ENCODE data around the gene ACTR3. TPM values are rescaled to one million over a fixed set of nuclear protein-coding genes. Genes with fewer than 3 reads are reported as not detected.

Gene ACTR3
- total RNA-seq, 1 donor from 2014 or later: 495 TPM

GRCh38 chr2:113926314-113926713, 36.4 kb downstream of the ACTR3 start:
- Mint-ChIP-seq H3K4me3 (ENCODE audit: unreplicated experiment) (no peak overlapping the region), H3K27ac (ENCODE audit: unreplicated experiment) (peak overlapping the region; percentile 12), H3K4me1 (ENCODE audit: low read depth, unreplicated experiment) (peaks cover 9% of the 10 kb centered on the region), H3K27me3 (ENCODE audit: low read depth, unreplicated experiment) (no peaks in the 10 kb centered on the region), H3K36me3 (ENCODE audit: low read depth, unreplicated experiment) (peaks cover 11% of the 10 kb centered on the region), H3K9me3 (ENCODE audit: unreplicated experiment) (no peaks in the 10 kb centered on the region)
- H3K4me3 ChIP-seq (ENCODE audit: insufficient read depth, low read depth, low read length): no peak overlapping the region
- no peak overlapping the region for H3K9ac ChIP-seq (ENCODE audit: low read length)
- H3K4me2 ChIP-seq (ENCODE audit: low read length): no peak overlapping the region
- H4K20me1 ChIP-seq (ENCODE audit: insufficient read depth, low read length): peaks cover 86% of the 10 kb centered on the region
- peaks cover 99% of the 10 kb centered on the region for H3K79me2 ChIP-seq (ENCODE audit: insufficient read depth, low read length)
- H2AFZ ChIP-seq (ENCODE audit: low read depth, low read length): no peak overlapping the region
- no peaks in the 10 kb centered on the region for H3K27me3 ChIP-seq (ENCODE audit: insufficient read depth, low read length)
- no peaks in the 10 kb centered on the region for H3K9me3 ChIP-seq (ENCODE audit: insufficient read depth, low read depth, low read length)
- H3K27ac ChIP-seq (ENCODE audit: low read depth, low read length): no peak overlapping the region
- TF ChIP-seq, protein P1, sequence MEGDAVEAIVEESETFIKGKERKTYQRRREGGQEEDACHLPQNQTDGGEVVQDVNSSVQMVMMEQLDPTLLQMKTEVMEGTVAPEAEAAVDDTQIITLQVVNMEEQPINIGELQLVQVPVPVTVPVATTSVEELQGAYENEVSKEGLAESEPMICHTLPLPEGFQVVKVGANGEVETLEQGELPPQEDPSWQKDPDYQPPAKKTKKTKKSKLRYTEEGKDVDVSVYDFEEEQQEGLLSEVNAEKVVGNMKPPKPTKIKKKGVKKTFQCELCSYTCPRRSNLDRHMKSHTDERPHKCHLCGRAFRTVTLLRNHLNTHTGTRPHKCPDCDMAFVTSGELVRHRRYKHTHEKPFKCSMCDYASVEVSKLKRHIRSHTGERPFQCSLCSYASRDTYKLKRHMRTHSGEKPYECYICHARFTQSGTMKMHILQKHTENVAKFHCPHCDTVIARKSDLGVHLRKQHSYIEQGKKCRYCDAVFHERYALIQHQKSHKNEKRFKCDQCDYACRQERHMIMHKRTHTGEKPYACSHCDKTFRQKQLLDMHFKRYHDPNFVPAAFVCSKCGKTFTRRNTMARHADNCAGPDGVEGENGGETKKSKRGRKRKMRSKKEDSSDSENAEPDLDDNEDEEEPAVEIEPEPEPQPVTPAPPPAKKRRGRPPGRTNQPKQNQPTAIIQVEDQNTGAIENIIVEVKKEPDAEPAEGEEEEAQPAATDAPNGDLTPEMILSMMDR (IDR thresholded peaks at IDR 0.05; ENCODE audit: insufficient read depth, low read depth, low read length): no peak
- TF ChIP-seq EZH2 (IDR thresholded peaks at IDR 0.05; ENCODE audit: insufficient read depth, low read length): no peak
- H3K4me1 ChIP-seq (ENCODE audit: insufficient read depth, low read length): no peaks in the 10 kb centered on the region
- DNase-seq (ENCODE audit: low read depth): no peak
- FAIRE-seq: no peak
- H3K36me3 ChIP-seq (ENCODE audit: insufficient read depth, low read length): peaks cover 46% of the 10 kb centered on the region

- no peak for FAIRE-seq
- Histone ChIP-seq H3K4me2 (ENCODE audit: low read length) (no peak overlapping the region), H3K9ac (ENCODE audit: low read length) (no peak overlapping the region), H3K79me2 (ENCODE audit: insufficient read depth, low read length) (peaks cover 100% of the 10 kb centered on the region), H4K20me1 (ENCODE audit: insufficient read depth, low read length) (peaks cover 75% of the 10 kb centered on the region), H3K4me3 (ENCODE audit: insufficient read depth, low read depth, low read length) (no peak overlapping the region), H3K9me3 (ENCODE audit: insufficient read depth, low read depth, low read length) (no peaks in the 10 kb centered on the region), H3K27ac (ENCODE audit: low read depth, low read length) (no peak overlapping the region), H3K36me3 (ENCODE audit: insufficient read depth, low read length) (peaks cover 60% of the 10 kb centered on the region), H2AFZ (ENCODE audit: low read depth, low read length) (no peak overlapping the region), H3K27me3 (ENCODE audit: insufficient read depth, low read length) (no peaks in the 10 kb centered on the region), H3K4me1 (ENCODE audit: insufficient read depth, low read length) (no peaks in the 10 kb centered on the region)
- TF ChIP-seq EZH2 (IDR thresholded peaks at IDR 0.05; ENCODE audit: insufficient read depth, low read length): no peak
- TF ChIP-seq, protein P1 (IDR thresholded peaks at IDR 0.05; ENCODE audit: insufficient read depth, low read depth, low read length): no peak
- no peaks in the 10 kb centered on the region for H3K9me3 Mint-ChIP-seq (ENCODE audit: unreplicated experiment)
- peaks cover 18% of the 10 kb centered on the region for H3K36me3 Mint-ChIP-seq (ENCODE audit: low read depth, unreplicated experiment)
- DNase-seq (ENCODE audit: low read depth): peak; percentile 15
- H3K27me3 Mint-ChIP-seq (ENCODE audit: low read depth, unreplicated experiment): no peaks in the 10 kb centered on the region
- peaks cover 6% of the 10 kb centered on the region for H3K4me1 Mint-ChIP-seq (ENCODE audit: low read depth, unreplicated experiment)
- H3K4me3 Mint-ChIP-seq (ENCODE audit: unreplicated experiment): no peak overlapping the region
- peak overlapping the region; percentile 34 for H3K27ac Mint-ChIP-seq (ENCODE audit: unreplicated experiment)
Measured at GRCh38 chr2:113930448-113930847, 40.6 kb downstream of the ACTR3 start.

- Histone ChIP-seq H3K4me3 (ENCODE audit: insufficient read depth, low read depth, low read length) (no peak overlapping the region), H3K9me3 (ENCODE audit: insufficient read depth, low read depth, low read length) (no peaks in the 10 kb centered on the region), H3K36me3 (ENCODE audit: insufficient read depth, low read length) (peaks cover 43% of the 10 kb centered on the region), H3K27ac (ENCODE audit: low read depth, low read length) (no peak overlapping the region), H3K9ac (ENCODE audit: low read length) (no peak overlapping the region), H3K4me1 (ENCODE audit: insufficient read depth, low read length) (no peaks in the 10 kb centered on the region), H2AFZ (ENCODE audit: low read depth, low read length) (no peak overlapping the region), H3K27me3 (ENCODE audit: insufficient read depth, low read length) (no peaks in the 10 kb centered on the region), H3K79me2 (ENCODE audit: insufficient read depth, low read length) (peaks cover 82% of the 10 kb centered on the region), H4K20me1 (ENCODE audit: insufficient read depth, low read length) (peaks cover 53% of the 10 kb centered on the region), H3K4me2 (ENCODE audit: low read length) (no peak overlapping the region)
- H3K36me3 Mint-ChIP-seq (ENCODE audit: low read depth, unreplicated experiment): peaks cover 22% of the 10 kb centered on the region
- no peak overlapping the region for H3K27ac Mint-ChIP-seq (ENCODE audit: unreplicated experiment)
- no peak overlapping the region for H3K4me3 Mint-ChIP-seq (ENCODE audit: unreplicated experiment)
- no peaks in the 10 kb centered on the region for H3K9me3 Mint-ChIP-seq (ENCODE audit: unreplicated experiment)
- FAIRE-seq (peak; percentile 39), DNase-seq (ENCODE audit: low read depth) (no peak)
- TF ChIP-seq, protein P1 (IDR thresholded peaks at IDR 0.05; ENCODE audit: insufficient read depth, low read depth, low read length): no peak
- TF ChIP-seq EZH2 (IDR thresholded peaks at IDR 0.05; ENCODE audit: insufficient read depth, low read length): no peak
- no peaks in the 10 kb centered on the region for H3K27me3 Mint-ChIP-seq (ENCODE audit: low read depth, unreplicated experiment)
- peaks cover 1% of the 10 kb centered on the region for H3K4me1 Mint-ChIP-seq (ENCODE audit: low read depth, unreplicated experiment)
Measured at GRCh38 chr2:113937501-113937900, 47.6 kb downstream of the ACTR3 start.
